Measurements from ENCODE around the gene DPP7.
"Not testable (repeated sequence)": the region's sequence is repeated elsewhere in the genome, so short reads cannot be mapped to it uniquely, and the experiment has no call there.

Gene DPP7

DNA sequence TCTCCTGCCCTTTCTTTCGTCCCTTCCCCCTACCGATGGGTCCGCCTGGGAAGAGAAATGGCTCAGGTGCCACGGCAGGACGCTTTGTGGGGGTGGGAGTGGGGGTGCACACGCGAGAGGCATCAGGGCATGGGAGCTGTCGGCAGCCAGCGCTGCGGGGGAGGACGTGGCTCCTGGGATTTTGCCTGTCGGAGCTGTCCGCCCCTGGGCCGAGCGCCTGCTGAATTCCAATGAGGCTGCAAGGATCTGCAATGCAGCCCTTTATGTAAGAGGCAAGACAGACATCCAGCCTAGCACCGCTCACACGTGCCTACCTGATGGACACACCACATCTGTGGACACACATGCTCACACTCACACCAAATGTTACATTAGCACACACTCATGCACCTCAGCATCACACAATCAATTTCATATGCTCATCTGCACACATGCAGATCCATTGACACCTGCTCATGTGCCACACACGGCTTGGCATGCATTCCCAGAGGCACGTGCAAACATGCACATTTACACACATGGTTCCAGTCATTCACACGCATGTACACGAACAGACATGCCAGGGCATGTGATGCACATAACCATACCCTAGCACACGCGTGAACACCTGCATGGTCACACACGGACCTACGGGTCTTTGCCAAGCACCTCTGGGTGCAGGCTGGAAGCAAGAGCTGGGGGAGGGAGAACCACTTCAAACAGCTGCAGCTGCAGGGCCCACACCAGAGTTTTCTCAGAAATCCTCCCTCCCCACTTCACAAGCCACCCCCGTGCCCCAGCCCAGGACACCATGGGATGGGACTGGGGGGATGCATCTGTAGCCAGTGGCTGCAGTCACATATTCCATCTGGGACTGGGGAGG is 25.8 kb upstream of the DPP7 start:
- TF ChIP-seq, protein P1, sequence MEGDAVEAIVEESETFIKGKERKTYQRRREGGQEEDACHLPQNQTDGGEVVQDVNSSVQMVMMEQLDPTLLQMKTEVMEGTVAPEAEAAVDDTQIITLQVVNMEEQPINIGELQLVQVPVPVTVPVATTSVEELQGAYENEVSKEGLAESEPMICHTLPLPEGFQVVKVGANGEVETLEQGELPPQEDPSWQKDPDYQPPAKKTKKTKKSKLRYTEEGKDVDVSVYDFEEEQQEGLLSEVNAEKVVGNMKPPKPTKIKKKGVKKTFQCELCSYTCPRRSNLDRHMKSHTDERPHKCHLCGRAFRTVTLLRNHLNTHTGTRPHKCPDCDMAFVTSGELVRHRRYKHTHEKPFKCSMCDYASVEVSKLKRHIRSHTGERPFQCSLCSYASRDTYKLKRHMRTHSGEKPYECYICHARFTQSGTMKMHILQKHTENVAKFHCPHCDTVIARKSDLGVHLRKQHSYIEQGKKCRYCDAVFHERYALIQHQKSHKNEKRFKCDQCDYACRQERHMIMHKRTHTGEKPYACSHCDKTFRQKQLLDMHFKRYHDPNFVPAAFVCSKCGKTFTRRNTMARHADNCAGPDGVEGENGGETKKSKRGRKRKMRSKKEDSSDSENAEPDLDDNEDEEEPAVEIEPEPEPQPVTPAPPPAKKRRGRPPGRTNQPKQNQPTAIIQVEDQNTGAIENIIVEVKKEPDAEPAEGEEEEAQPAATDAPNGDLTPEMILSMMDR (IDR thresholded peaks at IDR 0.05; ENCODE audit: borderline replicate concordance, insufficient read depth, low read depth, low read length) = no peak
- H3K4me3 ChIP-seq (ENCODE audit: low read depth, low read length) = no peak overlapping the region

GRCh38 chr9:137139468-137140150 is 25.1 kb upstream of the DPP7 start:
- TF ChIP-seq, protein P1 (IDR thresholded peaks at IDR 0.05; ENCODE audit: borderline replicate concordance, insufficient read depth, low read depth, low read length) = no peak

GRCh38 chr9:137138722-137139467 is 24.4 kb upstream of the DPP7 start, which contains the start of gene GRIN1:
Gene GRIN1, plus strand, starts transcription at chr9:137139154. Its CDS starts 333 bp downstream, at chr9:137139487.
- TF ChIP-seq, protein P1 (IDR thresholded peaks at IDR 0.05; ENCODE audit: borderline replicate concordance, insufficient read depth, low read depth, low read length) = no peak
- no peak within 1 kb of the TSS for H3K4me3 ChIP-seq (ENCODE audit: low read depth, low read length)

More at GRCh38 chr9:137139468-137140150, 25.1 kb upstream of the DPP7 start:
- no peak overlapping the region for H3K4me3 ChIP-seq (ENCODE audit: low read depth, low read length)

DNA sequence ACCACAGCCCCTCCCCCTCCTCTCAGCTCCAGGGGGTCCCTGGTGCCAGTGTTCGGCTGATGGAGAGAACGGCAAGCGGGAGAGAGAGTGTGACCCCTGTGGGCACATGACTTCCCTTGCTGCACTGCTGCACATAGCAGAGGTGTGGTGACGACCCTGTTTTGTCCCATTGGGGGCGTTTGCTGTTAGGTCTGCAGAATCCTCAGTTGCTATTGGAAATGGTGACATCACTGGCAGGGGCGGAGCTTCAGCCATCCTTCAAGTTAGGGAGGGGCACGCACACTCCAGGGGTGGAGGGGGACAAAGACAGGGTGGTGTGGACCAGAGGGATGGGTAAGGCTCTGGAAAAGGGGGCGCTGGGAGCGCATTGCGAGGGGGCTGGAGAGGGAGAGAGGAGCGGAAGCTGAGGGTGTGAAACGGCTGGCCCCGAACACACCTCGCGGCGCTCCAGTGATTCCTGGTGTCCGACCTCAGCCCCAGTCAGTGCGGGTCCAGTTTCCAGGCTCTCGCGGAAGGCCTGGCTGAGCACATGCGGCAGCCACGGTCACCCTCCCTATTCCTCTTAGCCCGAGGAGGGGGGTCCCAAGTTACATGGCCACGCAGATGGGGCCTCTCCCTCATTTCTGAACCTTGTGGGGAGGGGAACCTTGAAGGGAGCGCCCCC is 23.7 kb upstream of the DPP7 start:
- no peak overlapping the region for H3K4me3 ChIP-seq (ENCODE audit: low read depth, low read length)
- TF ChIP-seq, protein P1 (IDR thresholded peaks at IDR 0.05; ENCODE audit: borderline replicate concordance, insufficient read depth, low read depth, low read length) = no peak

DNA sequence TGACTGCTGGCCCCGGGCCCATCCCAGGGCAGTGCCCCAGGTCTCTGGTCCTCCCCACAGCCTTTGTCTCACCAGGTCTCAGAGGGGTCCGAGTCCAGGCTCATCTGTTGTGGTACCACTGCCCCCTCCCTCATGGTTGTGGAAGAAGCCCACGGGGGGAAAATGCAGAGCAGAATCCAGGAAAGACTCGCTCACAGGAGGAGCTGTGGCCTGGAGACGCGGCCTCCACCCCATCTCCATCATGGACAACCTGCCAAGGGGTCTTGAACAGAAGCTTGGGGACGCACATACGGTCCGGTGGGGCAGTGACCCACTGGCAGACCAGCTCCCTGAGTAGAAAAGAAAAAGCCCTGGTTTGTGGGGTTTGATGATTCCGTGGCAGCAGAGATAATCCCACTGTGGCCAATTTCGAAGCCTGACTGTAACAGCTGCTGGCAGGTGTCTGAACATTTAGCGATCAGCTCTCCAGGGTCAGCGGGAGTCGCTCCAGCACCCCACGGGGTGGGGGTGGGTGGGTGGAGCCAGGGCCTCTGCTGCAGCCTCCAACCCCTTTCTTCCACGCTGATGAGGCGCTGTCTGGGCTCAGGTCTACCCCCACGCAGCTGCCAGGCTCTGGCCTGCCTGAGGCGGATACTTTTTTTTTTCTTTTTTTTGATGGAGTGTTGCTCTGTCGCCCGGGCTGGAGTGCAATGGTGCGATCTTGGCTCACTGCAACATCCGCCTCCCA is 22.5 kb upstream of the DPP7 start:
- TF ChIP-seq, protein P1 (IDR thresholded peaks at IDR 0.05; ENCODE audit: borderline replicate concordance, insufficient read depth, low read depth, low read length) = no peak
- no peak overlapping the region for H3K4me3 ChIP-seq (ENCODE audit: low read depth, low read length)

DNA sequence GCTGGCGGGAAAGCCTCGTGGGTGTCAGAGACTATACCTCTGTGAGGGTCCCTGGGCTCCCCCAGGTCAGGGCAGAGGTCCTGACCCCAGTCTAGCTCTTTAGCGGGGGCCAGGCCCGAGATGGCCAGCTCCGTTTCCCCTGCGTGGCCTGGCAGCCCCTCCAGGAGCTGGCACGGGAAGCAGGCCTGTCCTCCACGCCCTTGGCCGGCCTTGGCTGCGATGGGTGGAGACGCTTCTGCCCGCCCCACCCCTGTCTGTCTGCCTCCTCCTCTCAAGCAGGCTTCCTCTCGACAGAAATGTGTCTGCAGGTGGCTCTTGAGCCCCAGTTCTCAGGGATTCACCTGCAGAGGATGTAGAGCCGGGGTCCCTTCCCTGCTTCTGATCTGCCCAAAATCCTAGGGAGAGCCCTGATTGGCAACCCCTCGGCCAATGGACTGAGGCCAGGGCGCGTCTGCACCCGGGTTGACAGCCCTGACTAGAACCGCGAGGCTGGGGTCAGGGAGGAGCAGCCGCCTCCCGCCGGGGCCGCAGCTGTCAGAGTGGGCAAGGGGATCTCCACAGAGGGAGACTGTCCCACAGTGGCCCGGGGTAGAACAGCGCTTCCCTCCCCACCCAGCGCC is 21.8 kb upstream of the DPP7 start:
- no peak overlapping the region for H3K4me3 ChIP-seq (ENCODE audit: low read depth, low read length)
- TF ChIP-seq, protein P1 (IDR thresholded peaks at IDR 0.05; ENCODE audit: borderline replicate concordance, insufficient read depth, low read depth, low read length) = no peak

GRCh38 chr9:137135154-137135553 is 20.6 kb upstream of the DPP7 start:
- H3K4me3 ChIP-seq (ENCODE audit: low read depth, low read length) = not testable (repeated sequence)
